Glutamatergic neuron (in vitro differentiated cells): Measurements from ENCODE around the gene EMC9. TPM values are rescaled to one million over a fixed set of nuclear protein-coding genes. Genes with fewer than 3 reads are reported as not detected.

Source experiments
- DNase-seq: peaks from one replicate; pipeline ENCODE4 v3.0.0; 2022
- H3K27ac Mint-ChIP-seq: one replicate; pipeline ENCODE4 v1.8.0; 2020; ENCODE audit warnings: mild to moderate bottlenecking, mixed read lengths, inconsistent platforms; ENCODE audit not compliant: unreplicated experiment
- H3K27me3 Mint-ChIP-seq: one replicate; pipeline ENCODE4 v1.8.0; 2020; ENCODE audit warnings: mild to moderate bottlenecking, moderate library complexity, mixed read lengths, inconsistent platforms; ENCODE audit not compliant: unreplicated experiment
- H3K36me3 Mint-ChIP-seq: one replicate; pipeline ENCODE4 v1.8.0; 2020; ENCODE audit warnings: mild to moderate bottlenecking, mixed read lengths, inconsistent platforms; ENCODE audit not compliant: unreplicated experiment
- H3K4me1 Mint-ChIP-seq: one replicate; pipeline ENCODE4 v1.8.0; 2020; ENCODE audit warnings: mild to moderate bottlenecking, low read depth, mixed read lengths, inconsistent platforms; ENCODE audit not compliant: unreplicated experiment
- H3K4me3 Mint-ChIP-seq: one replicate; pipeline ENCODE4 v1.8.0; 2020; ENCODE audit warnings: mild to moderate bottlenecking, mixed read lengths, inconsistent platforms; ENCODE audit not compliant: unreplicated experiment
- H3K9me3 Mint-ChIP-seq: one replicate; pipeline ENCODE4 v1.8.0; 2020; ENCODE audit warnings: mild to moderate bottlenecking, moderate library complexity, mixed read lengths, inconsistent platforms; ENCODE audit not compliant: unreplicated experiment
- CTCF ChIP-seq: fragments of 200-600 bp; sonication (generic); IDR thresholded peaks from one replicate; pipeline ENCODE4 v1.5.0; 2021; ENCODE audit not compliant: partially characterized antibody, unreplicated experiment
- total RNA-seq: library from RNA; stranded (reverse); fragmentation: NEBNext Ultra II Directional; extraction: Animal tissue kit (Norgen Biotek cat#: 25700); gene quantifications from one replicate; pipeline ENCODE4 v1.2.1, GENCODE V29; 2021; ENCODE audit not compliant: unreplicated experiment

The EMC9 gene
- total RNA-seq, 1 donor from 2014 or later = 18.1 TPM

- H3K27me3 Mint-ChIP-seq = peaks cover 12% of the 10 kb centered on the region
- no peak for TF ChIP-seq CTCF
- peak overlapping the region; percentile 46 for H3K4me3 Mint-ChIP-seq
- peak overlapping the region; percentile 10 for H3K27ac Mint-ChIP-seq
- H3K4me1 Mint-ChIP-seq = peaks cover 25% of the 10 kb centered on the region
- no peak for DNase-seq
- peaks cover 10% of the 10 kb centered on the region for H3K9me3 Mint-ChIP-seq
- H3K36me3 Mint-ChIP-seq = no peaks in the 10 kb centered on the region
Measured at GRCh38 chr14:24131549-24131966, 9.8 kb downstream of the EMC9 start.

GRCh38 chr14:24130717-24131548 lies 10.5 kb downstream of the EMC9 start:
- H3K36me3 Mint-ChIP-seq = no peaks in the 10 kb centered on the region
- TF ChIP-seq CTCF = no peak
- peak overlapping the region; percentile 70 for H3K4me3 Mint-ChIP-seq
- peaks cover 12% of the 10 kb centered on the region for H3K27me3 Mint-ChIP-seq
- H3K9me3 Mint-ChIP-seq = peaks cover 10% of the 10 kb centered on the region
- H3K4me1 Mint-ChIP-seq = peaks cover 25% of the 10 kb centered on the region
- H3K27ac Mint-ChIP-seq = peak overlapping the region; percentile 78
- DNase-seq = peak; percentile 23

GRCh38 chr14:24130380-24130716 lies 11.0 kb downstream of the EMC9 start, which contains the start of gene FITM1:
Gene FITM1, plus strand, starts transcription at chr14:24130659. Its CDS starts 905 bp downstream, at chr14:24131564.
- Mint-ChIP-seq H3K9me3 (peaks cover 8% of the 10 kb centered on the region), H3K27ac (peak within 1 kb of the TSS; percentile 78), H3K36me3 (no peaks in the 10 kb centered on the region), H3K4me1 (peaks cover 22% of the 10 kb centered on the region), H3K4me3 (peak within 1 kb of the TSS; percentile 70), H3K27me3 (peaks cover 10% of the 10 kb centered on the region)
- no peak for DNase-seq
- no peak for TF ChIP-seq CTCF

- H3K4me1 Mint-ChIP-seq = peaks cover 18% of the 10 kb centered on the region
- H3K9me3 Mint-ChIP-seq = peaks cover 4% of the 10 kb centered on the region
- H3K27me3 Mint-ChIP-seq = peaks cover 6% of the 10 kb centered on the region
- no peaks in the 10 kb centered on the region for H3K36me3 Mint-ChIP-seq
- TF ChIP-seq CTCF = no peak
- DNase-seq = no peak
- H3K4me3 Mint-ChIP-seq = no peak overlapping the region
- no peak overlapping the region for H3K27ac Mint-ChIP-seq
Measured at GRCh38 chr14:24129410-24129998, 11.9 kb downstream of the EMC9 start.

- Mint-ChIP-seq H3K9me3 (peaks cover 4% of the 10 kb centered on the region), H3K4me3 (no peak overlapping the region)
Measured at GRCh38 chr14:24127673-24128072, 13.7 kb downstream of the EMC9 start.

More at GRCh38 chr14:24127673-24128072, 13.7 kb downstream of the EMC9 start:
- DNase-seq = no peak
- H3K4me1 Mint-ChIP-seq = peaks cover 14% of the 10 kb centered on the region
- TF ChIP-seq CTCF = no peak
- H3K27me3 Mint-ChIP-seq = peaks cover 6% of the 10 kb centered on the region
- no peak overlapping the region for H3K27ac Mint-ChIP-seq
- no peaks in the 10 kb centered on the region for H3K36me3 Mint-ChIP-seq
